H4 (cell line): Measurements from ENCODE around the gene DYSF. TPM values are rescaled to one million over a fixed set of nuclear protein-coding genes. Genes with fewer than 3 reads are reported as not detected.

ENCODE experiments used
- DNase-seq: peaks from one replicate; pipeline ENCODE4 v3.0.0-alpha.2; 2015; ENCODE audit warnings: low spot score
- total RNA-seq: library from RNA; depleted of rRNA; stranded (reverse); fragments of >200 nt; shearing (Covaris generic); gene quantifications from 2 replicates; pipeline ENCODE4 v1.2.3, GENCODE V29; 2014

Gene DYSF
- total RNA-seq, 1 experiment from 2014 or later = 0.43 TPM

DNA sequence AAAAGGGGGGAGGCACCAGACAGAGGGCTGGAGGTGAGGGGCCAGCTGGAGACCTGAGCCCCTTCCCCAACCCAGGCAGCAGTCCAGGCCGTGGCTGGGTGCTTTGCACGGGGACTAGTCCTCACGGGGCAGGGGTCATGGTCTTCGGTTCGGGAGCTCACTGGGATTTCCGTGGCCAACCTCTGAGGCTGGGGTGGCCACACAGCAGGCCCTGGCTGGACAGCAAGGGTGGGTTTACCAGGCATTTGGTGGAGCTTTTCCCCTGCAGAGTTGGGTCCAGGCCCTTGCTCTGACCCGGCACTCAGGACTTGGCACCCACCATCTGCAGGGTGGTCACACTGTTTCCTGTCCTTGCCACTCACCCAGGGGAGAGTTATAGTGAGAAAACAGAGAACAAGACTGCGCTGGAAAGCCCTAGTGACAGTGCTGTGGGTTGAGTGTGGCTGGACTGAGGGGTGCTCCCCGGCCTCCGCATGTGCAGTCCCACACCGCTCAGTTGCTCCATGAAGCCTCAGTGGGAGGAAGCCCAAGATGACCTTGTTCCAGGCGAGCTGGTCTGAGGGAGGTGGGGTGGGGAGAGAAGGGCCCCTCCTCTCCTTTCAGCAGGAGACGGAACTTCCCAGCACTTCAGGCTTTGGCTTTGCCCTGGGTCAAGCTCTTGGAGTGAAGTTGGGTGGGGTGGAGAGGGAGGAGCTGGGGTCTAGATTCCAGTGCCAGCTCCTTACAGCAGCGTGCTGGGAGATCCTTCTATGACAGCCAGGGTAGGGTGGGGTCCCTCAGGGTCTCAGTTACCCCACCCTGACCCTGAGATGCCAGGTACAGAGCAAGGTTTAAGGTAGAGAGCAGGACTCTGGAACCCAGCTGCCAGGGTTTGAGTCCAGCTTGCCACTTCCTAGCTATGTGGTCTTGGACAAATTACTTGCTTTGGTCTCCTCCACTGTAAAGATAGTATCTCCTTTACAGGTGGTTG, 219.8 kb downstream of the DYSF start:
- no peak for DNase-seq

DNA sequence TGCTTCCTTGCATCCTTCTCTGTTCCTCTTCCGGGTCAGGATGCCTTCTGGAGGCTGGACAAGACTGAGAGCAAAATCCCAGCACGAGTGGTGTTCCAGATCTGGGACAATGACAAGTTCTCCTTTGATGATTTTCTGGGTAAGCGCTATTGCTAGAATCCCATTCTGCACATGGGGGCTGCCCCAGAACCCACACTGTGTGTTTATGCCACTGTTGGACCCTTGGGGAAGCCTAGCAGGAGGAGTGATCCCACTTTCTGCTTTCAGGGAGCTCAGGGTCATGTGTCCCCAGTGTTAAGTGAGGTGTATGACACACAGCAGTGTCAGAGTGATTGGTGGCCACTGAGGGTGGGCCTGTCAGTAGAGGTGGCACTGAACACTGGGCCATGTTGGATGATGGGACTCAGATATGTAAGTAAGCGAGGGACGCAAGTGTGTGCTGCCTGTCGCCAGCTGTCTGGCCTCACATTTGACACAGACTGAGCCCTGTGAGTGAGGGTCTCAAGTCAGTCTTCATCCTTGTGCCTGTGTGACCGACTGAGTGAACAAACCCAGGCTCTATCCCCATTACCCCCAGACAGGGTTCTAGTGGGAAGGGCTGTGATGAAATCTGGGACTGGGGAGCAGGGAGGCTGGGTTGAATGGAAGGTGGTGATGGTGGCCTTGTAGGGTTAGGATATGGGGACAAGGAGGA, 220.9 kb downstream of the DYSF start:
- DNase-seq = no peak

DNA sequence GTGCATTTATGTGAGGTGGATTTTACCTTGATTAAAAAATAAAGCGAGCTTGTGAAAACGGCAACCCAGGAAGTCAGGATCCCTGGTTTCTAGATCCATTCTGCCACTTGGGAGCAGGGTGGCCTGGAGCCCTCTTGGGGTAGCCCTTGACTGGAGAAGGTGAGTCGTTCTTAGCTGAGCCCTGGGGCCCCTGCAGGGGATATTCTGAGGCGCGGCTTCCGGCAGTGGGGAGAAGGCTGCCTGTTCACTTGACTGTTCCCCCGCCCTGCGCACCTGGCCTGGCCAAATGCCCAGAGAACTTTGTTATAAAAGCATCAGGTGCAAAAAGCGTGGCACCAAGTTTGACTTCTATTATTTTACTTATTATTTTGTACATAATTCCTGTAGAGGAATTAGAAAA, 221.9 kb downstream of the DYSF start:
- no peak for DNase-seq

DNA sequence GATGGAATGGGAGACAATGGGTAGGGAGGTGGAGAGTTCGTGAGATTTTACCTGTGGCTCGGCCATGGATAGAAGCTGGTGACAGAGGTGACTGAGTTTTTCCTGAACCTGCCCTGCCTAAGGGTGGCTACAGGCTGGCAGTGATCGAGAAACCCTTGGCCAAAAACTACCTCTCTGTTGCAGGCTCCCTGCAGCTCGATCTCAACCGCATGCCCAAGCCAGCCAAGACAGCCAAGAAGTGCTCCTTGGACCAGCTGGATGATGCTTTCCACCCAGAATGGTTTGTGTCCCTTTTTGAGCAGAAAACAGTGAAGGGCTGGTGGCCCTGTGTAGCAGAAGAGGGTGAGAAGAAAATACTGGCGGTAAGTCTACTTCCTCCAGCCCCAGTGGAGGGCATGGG, 225.5 kb downstream of the DYSF start:
- no peak for DNase-seq

DNA sequence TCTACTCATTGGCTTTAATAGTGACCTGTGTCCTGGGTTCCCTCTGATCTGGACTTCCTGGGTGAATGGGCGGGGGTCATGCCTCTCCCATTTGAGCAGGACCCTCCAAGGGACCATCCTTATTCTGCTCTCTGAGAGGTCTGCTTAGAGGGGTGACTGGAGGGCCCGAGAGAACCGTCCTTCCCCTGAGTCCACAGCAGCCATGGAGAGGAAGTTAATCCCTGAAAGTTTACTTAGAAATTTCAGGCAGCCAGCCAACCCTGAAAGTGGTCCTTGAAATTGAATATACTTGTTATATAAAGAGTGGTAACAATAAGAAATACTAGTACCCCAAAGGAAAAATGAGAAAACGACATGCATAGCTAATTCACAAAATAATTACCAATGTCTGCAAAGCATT, 226.1 kb downstream of the DYSF start:
- no peak for DNase-seq

DNA sequence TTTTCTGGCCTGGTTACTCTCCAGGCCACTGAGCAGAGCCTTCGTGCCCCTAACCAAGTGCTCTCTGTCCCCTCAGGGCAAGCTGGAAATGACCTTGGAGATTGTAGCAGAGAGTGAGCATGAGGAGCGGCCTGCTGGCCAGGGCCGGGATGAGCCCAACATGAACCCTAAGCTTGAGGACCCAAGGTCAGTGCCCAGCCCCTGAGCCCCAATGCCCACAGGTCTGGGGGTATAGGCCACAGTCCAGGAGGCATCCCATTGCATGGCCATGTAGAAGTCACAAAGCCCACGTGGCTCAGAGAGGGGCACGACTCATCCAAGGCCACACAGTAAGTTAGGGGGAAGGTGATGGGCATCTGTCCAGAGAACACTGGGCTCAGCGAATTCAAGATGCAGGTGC, 227.6 kb downstream of the DYSF start:
- no peak for DNase-seq

DNA sequence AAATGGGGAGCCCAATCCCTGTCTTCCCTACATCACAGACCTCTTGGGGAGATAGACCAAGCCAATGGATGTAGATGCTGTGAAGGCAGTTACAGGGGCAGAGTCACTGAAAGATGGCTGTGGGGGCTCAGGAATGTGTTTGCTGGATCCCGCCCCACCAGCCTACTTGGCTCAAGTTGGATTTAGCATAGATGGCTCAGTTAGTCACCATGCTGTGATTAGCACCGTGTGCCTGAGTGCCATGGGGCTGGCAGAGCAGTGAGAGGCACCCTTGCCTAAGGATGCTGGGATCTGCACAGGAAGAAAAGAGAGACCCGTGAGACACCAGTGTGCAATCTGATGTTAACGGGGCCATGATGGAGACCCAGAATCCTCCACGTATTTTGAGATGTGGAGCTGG, 228.3 kb downstream of the DYSF start:
- DNase-seq = no peak

DNA sequence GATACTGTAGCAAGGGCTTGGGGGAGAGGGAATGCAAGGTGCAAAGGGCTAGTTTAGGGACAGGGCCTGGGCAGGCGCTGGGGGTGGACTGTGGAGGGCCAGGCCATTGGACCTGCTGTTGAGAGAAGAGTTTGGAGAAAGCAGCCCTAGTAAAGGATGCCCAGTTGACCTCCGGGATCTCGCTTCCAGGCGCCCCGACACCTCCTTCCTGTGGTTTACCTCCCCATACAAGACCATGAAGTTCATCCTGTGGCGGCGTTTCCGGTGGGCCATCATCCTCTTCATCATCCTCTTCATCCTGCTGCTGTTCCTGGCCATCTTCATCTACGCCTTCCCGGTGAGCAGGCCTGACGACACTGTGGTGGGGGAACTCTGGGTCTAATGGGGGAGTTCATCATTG, 229.0 kb downstream of the DYSF start:
- DNase-seq = no peak

DNA sequence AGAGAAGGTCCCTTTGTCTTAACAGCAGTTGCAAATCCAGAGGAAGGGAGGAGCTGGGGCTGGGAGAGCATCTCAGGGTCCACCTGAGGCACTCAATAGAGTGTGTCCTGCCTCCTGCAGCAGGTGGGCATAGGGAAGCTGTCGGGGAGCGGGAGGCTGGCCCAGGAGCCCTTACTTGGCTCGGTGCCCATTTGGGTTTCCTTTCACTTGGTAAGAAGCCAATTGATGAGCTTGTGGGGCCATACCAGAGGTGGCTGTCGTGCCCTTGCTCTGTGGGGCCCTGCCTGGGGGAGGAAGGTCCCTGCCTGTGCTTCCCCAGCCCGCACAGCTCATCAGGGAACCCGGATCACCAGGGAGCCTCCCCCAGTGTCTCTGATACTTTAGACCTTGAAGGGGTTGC, 229.7 kb downstream of the DYSF start:
- no peak for DNase-seq

DNA sequence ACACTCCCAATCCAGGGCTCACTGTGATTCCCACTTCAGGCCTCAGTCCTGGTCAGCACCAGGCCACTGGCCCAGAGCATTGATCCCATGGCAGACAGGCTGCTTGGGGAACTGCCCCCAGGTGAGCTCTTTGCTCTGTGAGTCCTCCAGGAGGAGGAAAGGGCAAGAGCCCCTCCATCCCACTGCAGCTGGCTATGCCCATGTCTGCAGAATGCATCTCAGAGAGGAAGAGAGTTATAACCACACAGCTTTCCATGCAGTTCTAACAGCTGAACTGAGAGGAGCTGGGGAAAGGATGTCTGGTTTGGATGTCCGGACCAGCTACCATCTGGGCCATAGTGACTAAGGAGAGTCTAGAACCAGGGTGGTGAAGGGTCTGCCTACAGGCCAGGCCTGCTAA, 230.3 kb downstream of the DYSF start:
- DNase-seq = no peak

DNA sequence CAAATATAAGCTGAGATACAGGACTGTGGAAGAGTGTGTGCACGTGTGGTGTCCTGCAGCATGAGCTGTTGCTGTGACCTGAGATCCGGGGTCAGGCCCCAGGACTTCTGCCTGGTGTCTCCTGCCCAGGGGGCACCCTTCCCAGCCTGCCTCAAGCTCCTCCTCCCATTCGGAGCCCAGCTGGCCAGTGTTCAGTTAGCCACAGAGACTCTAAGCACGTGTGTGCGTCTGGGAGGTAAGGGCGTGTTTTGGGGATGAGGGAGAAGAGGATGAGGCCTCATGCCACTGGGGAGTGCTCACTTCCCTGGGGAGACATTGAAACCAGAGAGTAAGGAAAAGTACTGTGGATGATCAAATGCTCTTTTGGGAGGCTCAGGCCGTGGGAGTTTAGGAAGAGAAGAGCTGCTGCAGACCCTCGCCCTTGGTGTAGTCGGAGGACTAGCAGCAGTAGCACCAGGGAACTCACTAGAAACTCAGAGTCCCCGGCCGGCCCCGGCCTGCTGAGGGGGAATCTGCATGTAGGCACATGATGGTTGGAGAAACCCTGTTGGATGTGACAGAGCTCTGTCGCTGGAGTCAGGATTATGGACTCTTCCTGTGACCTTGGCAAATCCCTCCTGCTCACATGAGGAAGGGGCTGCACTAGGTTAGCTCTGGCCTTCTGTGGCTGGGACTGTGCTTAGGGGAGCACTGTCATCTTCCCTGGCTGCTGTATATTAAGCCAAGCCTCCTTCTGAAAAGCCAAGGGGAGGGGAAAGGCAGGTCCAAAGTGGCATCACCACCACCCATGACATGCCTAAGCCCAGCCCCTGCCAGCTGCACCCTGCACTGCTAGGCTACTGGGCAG, 231.1 kb downstream of the DYSF start:
- DNase-seq = no peak

DNA sequence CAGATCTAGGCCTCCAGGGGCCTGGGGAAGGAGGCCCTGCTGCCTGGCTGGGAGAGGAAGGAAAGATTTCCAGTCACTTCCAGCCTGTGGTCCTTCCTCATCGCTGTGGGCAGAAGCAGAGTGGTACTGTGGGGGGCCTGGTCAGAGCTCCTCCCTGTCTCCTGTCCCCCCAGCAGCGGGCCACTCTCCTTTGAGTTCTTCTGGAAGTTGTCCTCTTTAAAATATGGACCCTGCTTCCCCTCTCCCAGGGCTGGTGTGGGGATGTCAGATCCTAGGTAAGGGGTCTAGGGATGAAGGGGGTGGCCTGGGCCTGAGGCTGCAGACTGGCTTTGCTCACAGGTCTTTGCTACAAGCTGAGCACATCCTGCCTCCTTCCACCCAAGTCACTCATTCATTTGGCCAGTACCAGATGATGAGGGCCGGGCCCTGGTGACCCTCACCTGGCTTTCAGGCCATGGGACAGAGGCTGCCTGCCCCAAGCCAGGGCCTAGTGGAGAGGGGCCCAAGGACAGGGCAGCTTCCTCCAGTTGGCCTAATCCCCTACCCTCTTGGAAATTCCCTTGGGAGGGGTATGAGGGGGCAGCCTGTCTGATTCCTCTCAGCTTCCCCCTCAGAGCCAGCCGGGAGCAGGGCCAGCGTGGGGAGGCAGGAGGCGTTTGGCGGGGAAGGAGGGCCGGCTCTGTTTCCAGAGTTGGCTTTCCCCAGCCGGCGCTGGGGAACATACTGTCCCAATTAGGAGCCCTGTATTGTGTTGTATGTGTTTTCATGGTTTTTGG, 231.9 kb downstream of the DYSF start:
- no peak for DNase-seq

DNA sequence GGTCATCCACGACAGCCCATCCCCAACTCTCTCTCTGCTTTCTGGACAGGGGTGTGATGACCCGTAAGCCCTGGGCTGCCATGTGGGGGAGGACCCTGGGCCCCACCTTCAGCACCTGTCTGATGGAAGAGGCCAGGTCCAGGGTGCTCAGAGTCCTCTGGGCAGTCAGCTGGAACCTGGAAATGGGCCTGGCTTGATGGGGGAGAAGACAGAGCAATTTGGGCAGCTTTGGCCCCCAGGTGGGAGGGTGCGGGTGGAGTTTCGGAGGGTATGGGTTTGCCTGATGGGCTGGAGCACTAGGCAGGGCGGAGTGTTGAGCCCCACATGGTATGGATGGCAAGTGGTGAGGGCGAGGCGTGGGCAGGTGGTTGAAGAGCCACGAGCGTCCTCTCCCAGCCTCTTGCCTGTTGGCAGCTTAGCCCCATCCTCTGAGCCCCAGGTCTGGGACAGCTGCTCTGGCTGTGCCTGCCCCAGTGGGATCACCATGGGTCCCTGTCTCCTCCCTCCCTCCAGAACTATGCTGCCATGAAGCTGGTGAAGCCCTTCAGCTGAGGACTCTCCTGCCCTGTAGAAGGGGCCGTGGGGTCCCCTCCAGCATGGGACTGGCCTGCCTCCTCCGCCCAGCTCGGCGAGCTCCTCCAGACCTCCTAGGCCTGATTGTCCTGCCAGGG, 232.7 kb downstream of the DYSF start:
- no peak for DNase-seq

DNA sequence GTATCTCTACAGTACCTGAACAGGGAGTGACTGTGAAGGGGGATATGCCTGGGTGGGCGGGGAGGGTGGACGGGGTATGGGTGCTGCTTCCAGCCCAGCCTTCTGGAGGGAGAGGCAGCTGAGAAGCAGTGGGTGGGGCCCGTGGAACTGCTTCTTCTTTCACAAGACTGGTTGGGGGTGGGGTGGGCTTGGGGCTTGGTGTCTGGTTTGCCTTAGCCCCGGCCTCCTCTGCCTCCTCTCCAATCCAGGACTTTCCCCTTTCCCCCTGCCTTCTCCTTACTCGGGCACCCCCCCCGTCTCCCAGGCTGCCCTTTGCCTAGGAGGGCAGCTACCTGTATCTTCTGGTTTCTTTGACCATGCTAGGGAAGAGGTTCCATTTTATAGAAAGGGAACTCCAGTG, 233.4 kb downstream of the DYSF start:
- no peak for DNase-seq

DNA sequence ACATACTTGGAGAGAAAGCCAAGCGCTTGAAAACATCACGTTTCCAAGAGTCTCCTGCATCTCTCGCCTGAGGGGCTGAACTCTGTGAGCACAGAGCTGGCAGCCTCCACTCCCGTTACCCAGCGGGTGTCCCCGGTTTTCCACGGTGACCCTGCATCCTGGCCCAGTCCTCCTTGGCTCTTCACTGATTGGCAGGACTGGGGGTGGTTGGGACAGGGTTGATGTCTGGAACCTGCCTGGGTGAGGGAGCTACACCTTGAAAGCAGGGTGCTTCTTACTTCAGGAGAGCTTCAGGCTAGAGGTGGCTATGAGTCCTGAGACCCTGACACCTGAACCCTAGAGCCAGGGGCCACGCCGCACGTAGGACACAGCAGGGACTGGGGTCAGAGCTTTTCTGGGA, 234.1 kb downstream of the DYSF start:
- no peak for DNase-seq

DNA sequence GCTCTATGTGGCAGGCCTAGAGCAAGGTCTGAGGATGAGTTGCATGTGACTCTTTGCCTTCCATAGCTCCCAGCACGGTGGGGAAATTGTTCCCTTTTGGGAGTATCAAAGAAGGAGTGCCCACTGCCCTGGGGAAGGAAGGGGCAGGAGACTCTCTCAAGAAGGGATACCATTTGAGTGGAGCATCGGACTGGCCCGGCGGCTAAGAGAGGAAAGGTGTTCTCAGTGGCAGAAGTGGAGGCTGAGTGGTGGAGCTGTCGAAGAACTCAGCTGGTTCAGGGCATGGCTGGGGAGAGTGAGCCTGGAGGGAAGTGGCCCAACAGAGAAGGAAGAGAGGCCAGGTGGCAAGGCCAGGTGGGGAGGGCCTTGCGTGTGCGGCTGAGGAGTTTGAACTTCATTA, 235.2 kb downstream of the DYSF start:
- DNase-seq = no peak

DNA sequence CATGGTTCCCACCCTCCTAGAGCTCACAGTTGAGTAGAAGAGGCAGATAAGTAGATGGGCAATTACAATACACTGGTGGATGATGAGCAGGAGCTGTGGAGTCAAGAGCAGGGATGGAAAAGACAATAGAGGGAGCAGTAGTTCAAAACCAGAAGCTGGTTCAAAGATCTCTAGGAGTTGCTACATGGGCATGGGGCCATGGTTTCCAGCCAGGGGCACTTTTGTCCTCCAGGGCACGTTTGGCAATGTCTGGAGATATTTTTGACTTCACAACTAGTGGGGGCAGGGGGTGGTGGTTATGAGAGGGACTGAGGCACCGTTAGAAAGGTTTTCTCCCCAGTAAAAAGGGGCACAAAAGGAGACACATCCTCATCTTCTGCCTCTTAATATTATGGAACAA, 236.0 kb downstream of the DYSF start:
- DNase-seq = no peak

DNA sequence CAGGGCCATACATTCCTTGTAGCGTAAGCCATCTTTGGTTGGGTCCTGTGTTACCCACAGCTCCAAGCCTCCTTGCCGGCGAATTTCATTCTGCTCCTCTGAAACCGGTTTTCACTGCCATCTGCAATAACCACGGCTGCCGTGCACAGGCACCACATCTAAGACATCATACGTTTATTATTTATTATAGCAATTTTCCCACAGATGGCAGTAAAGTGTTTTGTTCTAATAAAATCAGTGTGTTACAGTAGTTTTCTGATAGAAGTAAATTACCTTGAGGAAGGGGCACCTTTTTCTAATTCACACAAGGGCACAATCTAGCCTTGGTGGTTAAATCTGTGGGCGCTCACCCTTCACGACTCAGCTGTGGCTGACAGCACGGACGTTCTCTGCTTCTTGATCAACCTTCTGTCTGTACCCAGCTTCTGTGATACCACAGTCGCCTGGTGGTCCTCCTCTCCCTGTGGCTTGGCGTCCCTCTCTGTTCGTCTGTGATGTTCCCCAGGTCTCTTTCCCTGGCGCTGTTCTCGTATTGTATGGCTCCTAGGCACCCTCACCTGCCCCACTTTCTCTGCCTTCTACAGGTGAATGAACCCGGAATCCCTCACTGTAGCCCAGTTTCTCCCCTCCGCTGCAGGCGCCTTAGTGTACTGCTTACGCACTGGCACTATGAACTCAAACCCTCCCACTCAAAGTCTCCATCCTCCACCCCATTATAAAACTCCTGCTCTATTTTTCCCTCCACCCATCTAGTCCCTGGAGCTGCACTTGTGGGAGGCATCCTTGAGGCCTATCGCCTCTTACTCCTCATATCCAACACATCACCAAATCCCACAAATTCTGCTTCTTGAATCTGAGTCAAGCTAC, 236.8 kb downstream of the DYSF start:
- DNase-seq = no peak

DNA sequence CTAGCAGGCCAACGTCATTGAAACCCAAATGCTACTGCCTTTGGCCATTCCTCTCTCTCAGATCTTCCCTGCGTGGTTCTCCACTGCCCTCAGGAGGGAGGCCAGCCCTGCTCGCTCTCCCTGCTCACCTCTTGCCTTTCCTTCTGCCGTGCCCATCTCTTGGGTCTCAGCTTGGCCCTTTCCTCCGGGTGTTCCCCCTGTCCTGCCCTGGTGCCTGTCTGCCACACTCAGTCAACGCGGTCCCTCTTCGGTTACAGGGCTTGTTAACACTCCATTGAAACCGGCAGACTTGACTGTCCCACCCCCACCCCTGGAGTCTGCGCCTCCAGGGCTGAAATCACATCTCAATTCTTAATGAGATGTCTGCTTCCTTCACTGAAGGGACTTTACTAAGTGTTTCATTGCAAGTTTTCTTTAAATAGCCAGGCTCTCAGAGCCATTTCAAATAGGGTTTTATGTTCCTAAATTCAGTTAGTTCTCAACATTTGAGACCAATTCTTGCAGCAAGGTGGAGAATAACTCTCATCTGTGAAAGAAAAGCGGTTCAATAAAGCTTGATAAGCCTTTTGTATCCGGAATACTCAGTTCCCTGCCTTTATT, 237.6 kb downstream of the DYSF start:
- DNase-seq = no peak
